ENCODE measurements around the gene APLN. TPM values are rescaled to one million over a fixed set of nuclear protein-coding genes. Genes with fewer than 3 reads are reported as not detected.

APLN gene
- total and polyA plus RNA-seq, 9 of the 15 experiments (the other 6 are each of a cell fraction or from before 2014, with no cell fraction given): 0.04 to 0.06 TPM; not detected in 7

DNA sequence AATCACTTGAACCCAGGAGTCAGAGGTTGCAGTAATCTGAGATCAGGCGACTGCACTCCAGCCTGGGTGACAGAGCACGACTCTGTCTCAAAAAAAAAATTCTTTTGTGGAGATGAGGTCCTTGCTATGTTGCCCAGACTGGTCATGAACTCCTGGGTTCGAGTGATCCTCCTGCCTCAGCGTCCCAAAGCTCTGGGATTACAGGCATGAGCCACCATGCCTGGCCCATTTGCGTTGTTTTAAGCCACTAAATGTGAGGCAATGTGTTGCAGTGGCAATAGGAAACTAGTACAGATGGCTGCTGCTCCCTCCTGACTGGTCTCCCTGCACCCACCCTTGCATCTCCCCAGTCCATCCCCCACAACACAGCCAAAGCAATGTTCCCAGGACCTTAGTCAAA is 40.0 kb upstream of the APLN start:
- no peak overlapping the region for H3K4me2 ChIP-seq (ENCODE audit: insufficient read depth, low read length)
- 0% methylated on average over 5 of the region's 5 CpGs for WGBS (ENCODE audit: insufficient coverage, low coverage, missing lambda C conversion rate)
- FAIRE-seq: no peak
- no peak overlapping the region for H2AFZ ChIP-seq (ENCODE audit: low read depth, low read length)
- CTCF ChIA-PET (ENCODE audit: low intra/inter-chr PET ratio): no interaction called here
- H3K27me3 ChIP-seq (ENCODE audit: control insufficient read depth in 2 of 2, insufficient read depth in 2 of 2, low read length in 2 of 2): peaks cover 5 to 28% of the 10 kb centered on the region in 2 experiments
- no peak overlapping the region for H3K27ac ChIP-seq (ENCODE audit: extremely low read depth, low read depth, low read length)
- no TSS peak for BruUV-seq (replicated peaks)
- no peak for DNase-seq (ENCODE audit: extremely low read depth in 1 of 4, low spot score in 3 of 4)
- no peaks in the 10 kb centered on the region for H3K79me2 ChIP-seq (ENCODE audit: control insufficient read depth, insufficient read depth, low read length)
- H3K9me3 ChIP-seq (replicated peaks; ENCODE audit: control insufficient read depth, insufficient read depth, low read depth, low read length): no peaks in the 10 kb centered on the region
- no peaks in the 10 kb centered on the region for H3K9me1 ChIP-seq (ENCODE audit: control insufficient read depth, insufficient read depth, low read length)
- no peaks in the 10 kb centered on the region for H3K36me3 ChIP-seq (ENCODE audit: control insufficient read depth, insufficient read depth, low read length)
- POLR2A ChIA-PET: no interaction called here
- H3K9ac ChIP-seq (ENCODE audit: insufficient read depth in 1 of 2, low read depth in 2 of 2, low read length in 2 of 2): no peak overlapping the region
- ATAC-seq: no peak
- no peaks in the 10 kb centered on the region for H4K20me1 ChIP-seq (replicated peaks; ENCODE audit: control insufficient read depth, insufficient read depth, low read length)
- intact Hi-C loops (cut with micrococcal nuclease): no loop called here
- H3K4me1 ChIP-seq (replicated peaks in 1 of 2; ENCODE audit: control insufficient read depth in 2 of 2, insufficient read depth in 2 of 2, low read length in 2 of 2): no peaks in the 10 kb centered on the region
- in situ Hi-C loops (cut with MboI): no loop called here
- H3K4me3 ChIP-seq: no peak overlapping the region
- TF ChIP-seq CBX1 (IDR thresholded peaks at IDR 0.05; ENCODE audit: low read depth) (no peak), ZNF121 (CRISPR knock-in tag; conservative IDR thresholded peaks at IDR 0.05) (no peak), ZNF77 (CRISPR knock-in tag; IDR thresholded peaks at IDR 0.05) (no peak), ZNF696 (CRISPR knock-in tag; conservative IDR thresholded peaks at IDR 0.05) (no peak), ZNF75A (CRISPR knock-in tag; IDR thresholded peaks at IDR 0.05) (no peak), BCL6 (CRISPR knock-in tag; IDR thresholded peaks at IDR 0.05) (no peak), ZC3H4 (CRISPR knock-in tag; IDR thresholded peaks at IDR 0.05; ENCODE audit: borderline replicate concordance) (no peak), IRF9 (tag; IDR thresholded peaks at IDR 0.05) (no peak), GATAD2B (IDR thresholded peaks at IDR 0.05; ENCODE audit: borderline replicate concordance) (no peak), HMG20A (CRISPR knock-in tag; conservative IDR thresholded peaks at IDR 0.05) (no peak), ZNF436 (CRISPR knock-in tag; IDR thresholded peaks at IDR 0.05) (no peak), POLR2G (IDR thresholded peaks at IDR 0.05; ENCODE audit: low read depth, low read length) (no peak), KLF16 (IDR thresholded peaks at IDR 0.05) (no peak), U2AF2 (optimal IDR thresholded peaks at IDR 0.05; ENCODE audit: low read depth, low read length) (no peak)
- TF ChIP-seq, protein P1, sequence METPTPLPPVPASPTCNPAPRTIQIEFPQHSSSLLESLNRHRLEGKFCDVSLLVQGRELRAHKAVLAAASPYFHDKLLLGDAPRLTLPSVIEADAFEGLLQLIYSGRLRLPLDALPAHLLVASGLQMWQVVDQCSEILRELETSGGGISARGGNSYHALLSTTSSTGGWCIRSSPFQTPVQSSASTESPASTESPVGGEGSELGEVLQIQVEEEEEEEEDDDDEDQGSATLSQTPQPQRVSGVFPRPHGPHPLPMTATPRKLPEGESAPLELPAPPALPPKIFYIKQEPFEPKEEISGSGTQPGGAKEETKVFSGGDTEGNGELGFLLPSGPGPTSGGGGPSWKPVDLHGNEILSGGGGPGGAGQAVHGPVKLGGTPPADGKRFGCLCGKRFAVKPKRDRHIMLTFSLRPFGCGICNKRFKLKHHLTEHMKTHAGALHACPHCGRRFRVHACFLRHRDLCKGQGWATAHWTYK (CRISPR knock-in tag; IDR thresholded peaks at IDR 0.05): no peak
- TF ChIP-seq, protein P2, sequence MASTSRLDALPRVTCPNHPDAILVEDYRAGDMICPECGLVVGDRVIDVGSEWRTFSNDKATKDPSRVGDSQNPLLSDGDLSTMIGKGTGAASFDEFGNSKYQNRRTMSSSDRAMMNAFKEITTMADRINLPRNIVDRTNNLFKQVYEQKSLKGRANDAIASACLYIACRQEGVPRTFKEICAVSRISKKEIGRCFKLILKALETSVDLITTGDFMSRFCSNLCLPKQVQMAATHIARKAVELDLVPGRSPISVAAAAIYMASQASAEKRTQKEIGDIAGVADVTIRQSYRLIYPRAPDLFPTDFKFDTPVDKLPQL (IDR thresholded peaks at IDR 0.05; ENCODE audit: extremely low read depth, insufficient read length): no peak
- TF ChIP-seq, protein P3, sequence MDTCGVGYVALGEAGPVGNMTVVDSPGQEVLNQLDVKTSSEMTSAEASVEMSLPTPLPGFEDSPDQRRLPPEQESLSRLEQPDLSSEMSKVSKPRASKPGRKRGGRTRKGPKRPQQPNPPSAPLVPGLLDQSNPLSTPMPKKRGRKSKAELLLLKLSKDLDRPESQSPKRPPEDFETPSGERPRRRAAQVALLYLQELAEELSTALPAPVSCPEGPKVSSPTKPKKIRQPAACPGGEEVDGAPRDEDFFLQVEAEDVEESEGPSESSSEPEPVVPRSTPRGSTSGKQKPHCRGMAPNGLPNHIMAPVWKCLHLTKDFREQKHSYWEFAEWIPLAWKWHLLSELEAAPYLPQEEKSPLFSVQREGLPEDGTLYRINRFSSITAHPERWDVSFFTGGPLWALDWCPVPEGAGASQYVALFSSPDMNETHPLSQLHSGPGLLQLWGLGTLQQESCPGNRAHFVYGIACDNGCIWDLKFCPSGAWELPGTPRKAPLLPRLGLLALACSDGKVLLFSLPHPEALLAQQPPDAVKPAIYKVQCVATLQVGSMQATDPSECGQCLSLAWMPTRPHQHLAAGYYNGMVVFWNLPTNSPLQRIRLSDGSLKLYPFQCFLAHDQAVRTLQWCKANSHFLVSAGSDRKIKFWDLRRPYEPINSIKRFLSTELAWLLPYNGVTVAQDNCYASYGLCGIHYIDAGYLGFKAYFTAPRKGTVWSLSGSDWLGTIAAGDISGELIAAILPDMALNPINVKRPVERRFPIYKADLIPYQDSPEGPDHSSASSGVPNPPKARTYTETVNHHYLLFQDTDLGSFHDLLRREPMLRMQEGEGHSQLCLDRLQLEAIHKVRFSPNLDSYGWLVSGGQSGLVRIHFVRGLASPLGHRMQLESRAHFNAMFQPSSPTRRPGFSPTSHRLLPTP (IDR thresholded peaks at IDR 0.05; ENCODE audit: borderline replicate concordance, extremely low read depth, insufficient read length): no peak
- TF ChIP-seq, protein P4, sequence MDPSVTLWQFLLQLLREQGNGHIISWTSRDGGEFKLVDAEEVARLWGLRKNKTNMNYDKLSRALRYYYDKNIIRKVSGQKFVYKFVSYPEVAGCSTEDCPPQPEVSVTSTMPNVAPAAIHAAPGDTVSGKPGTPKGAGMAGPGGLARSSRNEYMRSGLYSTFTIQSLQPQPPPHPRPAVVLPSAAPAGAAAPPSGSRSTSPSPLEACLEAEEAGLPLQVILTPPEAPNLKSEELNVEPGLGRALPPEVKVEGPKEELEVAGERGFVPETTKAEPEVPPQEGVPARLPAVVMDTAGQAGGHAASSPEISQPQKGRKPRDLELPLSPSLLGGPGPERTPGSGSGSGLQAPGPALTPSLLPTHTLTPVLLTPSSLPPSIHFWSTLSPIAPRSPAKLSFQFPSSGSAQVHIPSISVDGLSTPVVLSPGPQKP (CRISPR knock-in tag; IDR thresholded peaks at IDR 0.05): no peak
